GM19023 (cell line): ENCODE results near the gene PPEF1.

Source experiments
- ATAC-seq: cut with Tn5 transposase; IDR thresholded peaks from one replicate; pipeline ENCODE4 v1.9.1; 2021; ENCODE audit warnings: mild to moderate bottlenecking, moderate library complexity; ENCODE audit not compliant: unreplicated experiment

Gene PPEF1, protein sequence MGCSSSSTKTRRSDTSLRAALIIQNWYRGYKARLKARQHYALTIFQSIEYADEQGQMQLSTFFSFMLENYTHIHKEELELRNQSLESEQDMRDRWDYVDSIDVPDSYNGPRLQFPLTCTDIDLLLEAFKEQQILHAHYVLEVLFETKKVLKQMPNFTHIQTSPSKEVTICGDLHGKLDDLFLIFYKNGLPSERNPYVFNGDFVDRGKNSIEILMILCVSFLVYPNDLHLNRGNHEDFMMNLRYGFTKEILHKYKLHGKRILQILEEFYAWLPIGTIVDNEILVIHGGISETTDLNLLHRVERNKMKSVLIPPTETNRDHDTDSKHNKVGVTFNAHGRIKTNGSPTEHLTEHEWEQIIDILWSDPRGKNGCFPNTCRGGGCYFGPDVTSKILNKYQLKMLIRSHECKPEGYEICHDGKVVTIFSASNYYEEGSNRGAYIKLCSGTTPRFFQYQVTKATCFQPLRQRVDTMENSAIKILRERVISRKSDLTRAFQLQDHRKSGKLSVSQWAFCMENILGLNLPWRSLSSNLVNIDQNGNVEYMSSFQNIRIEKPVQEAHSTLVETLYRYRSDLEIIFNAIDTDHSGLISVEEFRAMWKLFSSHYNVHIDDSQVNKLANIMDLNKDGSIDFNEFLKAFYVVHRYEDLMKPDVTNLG

DNA sequence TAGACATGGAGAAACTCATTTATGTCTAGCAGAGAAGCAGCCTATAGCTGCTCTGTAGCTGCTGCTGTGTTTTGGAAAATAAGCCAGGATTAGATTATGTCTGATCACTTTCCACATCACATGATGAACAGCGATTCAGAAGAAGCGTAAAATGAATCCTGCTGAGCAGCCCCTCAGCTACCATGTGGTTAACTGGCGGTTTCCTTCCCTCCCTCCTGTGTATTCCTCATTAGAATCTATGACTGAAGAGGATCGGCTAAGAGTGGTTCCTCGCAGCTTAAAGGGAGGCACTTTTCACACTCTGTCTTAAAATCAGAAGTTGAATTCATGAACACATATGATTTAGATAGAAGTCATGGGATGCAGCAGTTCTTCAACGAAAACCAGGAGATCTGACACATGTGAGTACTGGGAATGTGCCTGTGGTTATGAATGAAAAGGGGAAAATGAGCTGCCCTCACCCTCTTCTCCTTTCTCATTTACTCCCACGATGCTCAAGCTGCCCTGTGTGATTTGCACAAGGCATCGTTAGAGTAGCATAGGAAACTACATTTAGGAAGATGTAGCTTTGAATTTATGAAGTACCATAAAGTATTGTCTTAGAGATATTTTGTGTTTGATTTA lies at the start of gene PPEF1:
PPEF1 (plus strand) TSS at position 220 of the 624 bp plus-strand sequence; CDS start at position 356, 136 bp downstream.
- ATAC-seq: no peak

DNA sequence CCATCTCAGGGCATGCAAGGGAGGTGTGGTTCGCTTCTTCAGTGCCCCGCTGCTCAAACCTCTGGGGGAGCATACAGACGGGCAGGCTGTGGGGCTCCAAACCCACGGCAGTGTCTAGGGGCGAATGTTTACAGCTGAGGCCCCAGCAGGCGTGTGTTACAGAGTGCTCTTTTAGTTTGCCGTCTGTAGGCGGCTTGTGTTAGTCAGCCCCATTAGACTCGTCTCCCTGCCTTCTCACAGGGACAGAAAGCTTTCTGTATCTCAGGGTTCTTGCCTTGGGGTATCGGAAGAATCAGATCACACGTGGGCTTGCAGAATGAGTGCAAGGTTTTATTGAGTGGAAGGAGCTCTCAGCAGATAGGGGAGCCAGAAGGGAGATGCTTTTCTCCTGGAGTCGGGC lies 46.2 kb upstream of the PPEF1 start:
- no peak for ATAC-seq

DNA sequence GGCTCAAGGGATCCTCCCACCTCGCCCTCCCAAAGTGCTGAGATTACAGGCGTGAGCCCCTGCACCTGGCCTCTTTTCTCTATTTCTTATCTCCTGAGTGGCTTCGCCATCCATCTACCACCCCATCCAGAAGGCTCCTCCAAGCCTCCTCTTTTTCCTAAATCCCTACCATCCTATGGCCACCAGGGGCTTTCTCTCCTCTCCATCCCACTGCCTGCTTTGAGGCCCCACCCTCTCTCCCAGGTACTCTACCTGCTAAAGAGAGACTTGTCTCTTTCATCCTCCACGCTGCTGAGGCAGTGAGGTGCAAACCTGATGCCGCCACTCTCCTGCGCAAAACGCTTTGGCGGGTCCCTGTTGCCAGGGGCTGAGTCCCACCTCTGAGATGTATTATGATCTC lies 42.5 kb upstream of the PPEF1 start:
- ATAC-seq: no peak

DNA sequence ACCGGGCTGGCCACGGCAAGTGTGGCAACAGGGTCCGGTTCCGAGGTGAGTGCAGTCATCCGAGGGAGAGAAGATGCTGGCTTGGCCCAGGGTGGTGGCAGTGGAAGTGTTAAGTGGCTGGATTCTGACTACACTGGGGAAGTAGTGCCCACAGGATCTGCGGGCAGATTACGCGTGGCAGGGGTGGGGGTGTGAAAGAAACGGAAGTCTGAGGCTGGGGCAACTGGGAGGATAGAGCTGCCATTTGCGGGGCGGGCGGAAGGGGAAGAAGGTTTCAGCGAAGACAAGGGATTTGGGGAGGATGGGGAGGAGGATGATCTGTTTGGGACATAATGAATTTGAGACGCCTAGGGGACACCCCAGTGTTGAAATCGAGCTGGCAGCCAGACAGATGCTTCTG lies 40.8 kb upstream of the PPEF1 start:
- no peak for ATAC-seq

DNA sequence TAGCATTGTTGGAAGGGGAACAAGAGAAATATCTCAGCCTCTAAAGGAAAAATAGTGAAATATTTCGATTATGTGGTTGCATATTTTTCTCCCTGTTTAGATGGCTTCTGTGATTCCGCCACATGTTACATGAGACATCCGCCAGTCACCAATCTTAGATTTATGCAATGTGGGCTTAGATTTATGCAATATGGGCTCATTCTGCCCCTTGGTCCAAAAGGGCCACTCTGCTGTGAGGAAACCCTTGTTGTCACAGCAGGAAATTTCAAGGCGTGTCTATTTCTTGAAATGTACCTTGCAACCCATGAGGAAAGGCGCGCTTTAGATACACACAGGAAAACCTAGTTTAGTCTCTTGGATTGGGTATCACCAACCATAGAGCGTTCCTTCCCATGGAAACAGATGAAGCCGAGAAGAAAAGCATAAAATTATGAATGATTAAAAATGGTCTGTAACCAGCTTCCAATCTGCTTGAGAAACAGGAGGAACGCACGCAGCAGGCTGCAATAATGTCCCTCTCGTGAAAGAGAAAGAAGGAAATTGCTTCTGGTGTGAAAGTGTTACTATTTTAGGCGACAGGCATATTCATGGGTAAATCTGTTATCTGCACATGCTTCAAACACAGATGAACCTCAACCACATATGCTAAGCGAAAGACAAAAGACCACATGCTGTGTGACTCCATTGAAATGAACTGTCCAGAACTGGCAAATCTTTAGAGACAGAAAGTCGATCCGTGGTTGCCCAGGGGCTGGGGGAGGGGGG lies 39.2 kb upstream of the PPEF1 start:
- no peak for ATAC-seq

DNA sequence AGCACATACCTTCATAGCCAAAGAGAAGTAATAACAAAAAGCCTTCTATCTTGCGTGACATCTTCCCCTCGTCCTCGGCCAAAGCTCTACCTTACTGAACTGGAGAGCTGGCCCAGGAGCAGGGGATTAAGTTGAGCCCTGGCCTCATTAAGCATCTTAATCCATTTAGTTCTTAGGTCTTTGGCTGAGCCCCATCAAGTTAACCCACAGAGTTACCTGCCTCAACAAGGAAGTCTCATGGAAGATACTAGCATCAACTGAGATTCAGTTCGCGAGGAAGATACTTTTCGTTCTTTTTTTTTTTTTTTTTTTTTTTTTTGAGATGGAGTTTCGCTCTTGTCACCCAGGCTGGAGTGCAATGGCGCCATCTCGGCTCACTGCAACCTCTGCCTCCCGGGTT lies 35.4 kb upstream of the PPEF1 start, which contains the start of gene RS1:
RS1 (minus strand) TSS at position 101 of the 400 bp plus-strand sequence; CDS start at position 61, 40 bp downstream.
- no peak for ATAC-seq

DNA sequence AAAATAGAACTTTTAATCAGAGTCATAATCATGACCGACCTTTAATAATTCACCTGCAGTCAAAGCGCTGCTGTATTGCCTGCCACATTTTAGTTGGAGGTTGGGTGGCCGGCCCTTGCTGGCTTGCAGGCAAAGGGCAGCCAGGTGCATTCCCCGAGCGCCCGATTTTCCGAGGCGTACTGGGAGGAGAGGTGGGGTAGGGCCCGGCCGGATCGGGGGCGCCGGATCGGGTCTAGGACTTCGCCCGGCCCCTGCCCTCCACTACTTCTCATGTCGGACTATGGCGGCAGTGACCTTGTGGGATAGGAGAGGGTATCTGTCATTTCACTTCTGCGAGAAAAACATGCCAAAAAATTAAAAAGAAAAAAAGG lies 33.0 kb upstream of the PPEF1 start:
- ATAC-seq: peak; percentile 37

DNA sequence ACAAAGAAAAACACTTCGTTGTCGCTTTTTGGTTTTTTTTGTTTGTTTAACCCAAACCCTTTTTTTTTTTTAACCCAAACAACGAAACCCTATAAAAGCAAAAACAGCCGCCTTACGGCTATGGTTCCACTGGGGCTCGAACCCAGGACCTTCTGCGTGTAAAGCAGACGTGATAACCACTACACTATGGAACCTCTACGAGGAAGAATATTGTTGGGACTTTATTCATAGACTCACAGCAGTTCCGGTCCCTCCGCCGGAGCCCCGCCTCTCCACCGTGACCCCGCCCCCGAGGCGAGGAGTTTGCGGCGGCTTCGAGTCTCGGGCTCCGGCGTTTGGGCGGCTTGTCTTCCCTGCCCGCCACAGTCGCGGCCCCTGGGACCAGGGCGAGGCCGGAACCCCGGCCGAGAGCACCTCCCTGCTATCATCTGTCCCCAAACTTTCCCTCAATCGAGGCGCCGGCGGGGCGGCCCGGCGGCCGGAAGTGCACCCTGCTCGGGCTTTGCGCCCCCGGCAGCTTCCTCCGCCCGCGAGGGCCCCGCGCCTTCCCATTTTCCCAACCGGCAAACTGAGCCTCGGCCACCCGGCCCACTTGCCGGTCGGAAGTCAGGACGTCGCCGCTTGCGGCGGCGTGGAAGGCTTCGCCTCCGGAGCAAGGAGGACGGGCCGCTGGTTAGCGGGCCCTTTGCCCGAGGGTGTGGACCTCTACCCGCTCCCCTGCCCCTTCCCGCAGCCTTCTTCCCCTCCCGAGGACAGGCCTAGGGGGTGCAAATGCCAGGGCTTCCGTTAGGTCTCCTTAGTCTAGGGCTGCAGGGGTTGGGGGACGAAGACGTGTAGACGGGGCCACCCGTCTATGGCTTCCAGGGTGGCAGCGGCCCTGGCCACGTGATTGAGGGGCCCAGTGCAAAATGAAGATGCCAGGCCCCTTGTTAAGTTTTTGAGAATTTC lies 32.4 kb upstream of the PPEF1 start:
- ATAC-seq: peak; percentile 73

DNA sequence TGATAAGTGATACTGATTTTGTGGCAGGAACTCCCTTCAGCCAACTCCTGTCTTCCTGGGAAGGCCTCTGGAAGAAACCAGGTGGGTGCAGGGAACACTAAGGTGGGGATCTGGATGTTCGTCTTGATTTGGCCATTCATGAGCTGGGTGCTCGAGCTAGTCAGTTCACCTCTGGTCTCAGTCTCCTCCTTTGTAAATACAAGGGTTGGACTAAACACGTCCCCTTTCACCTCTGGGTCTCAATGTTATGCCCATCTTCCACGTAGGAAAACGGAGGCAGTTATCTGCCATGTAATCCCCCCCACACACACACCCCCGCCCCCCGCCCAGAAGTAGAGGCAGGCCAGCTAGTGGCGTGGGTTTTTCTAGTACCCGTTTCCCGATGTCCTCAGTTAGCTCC lies 31.4 kb upstream of the PPEF1 start:
- ATAC-seq: no peak

DNA sequence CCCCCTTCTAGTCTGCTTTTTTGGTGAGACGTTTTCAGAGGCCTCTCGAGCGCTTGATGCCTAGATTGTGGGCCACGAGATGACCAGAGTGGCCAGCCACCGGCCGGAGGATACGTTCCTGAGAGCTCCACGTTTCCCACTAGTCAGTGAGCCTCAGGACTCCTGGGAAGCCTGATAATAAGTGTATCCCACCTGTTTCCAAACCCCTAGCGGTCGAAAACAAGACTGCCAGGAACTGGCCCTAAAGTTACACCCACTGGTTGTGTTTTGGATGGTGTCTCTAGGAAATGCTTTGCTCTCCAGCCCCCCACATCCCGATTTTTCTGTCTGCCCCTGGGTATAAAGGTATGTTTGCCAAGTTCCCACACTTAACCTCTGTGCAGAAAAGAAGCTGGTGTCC lies 31.0 kb upstream of the PPEF1 start:
- ATAC-seq: no peak

DNA sequence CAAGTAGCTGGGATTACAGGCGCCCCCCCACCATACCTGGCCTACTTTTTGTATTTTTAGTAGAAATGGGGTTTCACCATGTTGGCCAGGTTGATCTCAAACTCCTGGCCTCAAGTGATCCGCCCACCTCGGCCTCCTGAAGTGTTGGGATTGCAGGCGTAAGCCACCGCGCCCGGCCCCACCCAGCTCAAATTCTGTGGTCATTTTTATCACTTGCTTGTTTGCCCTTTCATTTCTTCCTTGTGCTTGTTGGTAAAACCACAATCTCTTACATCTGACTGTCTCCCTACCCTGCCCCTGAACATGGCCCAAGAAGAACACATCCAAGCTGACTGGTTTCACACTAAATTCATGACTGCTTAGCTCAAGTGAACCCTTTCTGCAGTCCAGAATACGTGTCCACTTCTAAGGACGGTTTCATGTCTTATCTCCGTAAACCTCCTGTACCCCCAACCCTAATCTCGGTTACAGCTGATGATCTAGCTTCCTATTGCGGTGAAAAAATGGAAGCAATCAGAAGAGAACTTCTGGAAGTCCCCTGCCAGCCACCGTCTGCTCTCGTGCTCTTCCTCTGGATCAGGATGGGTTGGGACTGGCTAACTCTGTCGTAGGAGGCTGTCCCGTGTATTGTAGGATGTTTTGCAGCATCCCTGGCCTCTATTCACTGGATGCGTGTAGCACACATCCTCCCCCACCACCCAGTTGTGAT lies 30.1 kb upstream of the PPEF1 start:
- no peak for ATAC-seq

DNA sequence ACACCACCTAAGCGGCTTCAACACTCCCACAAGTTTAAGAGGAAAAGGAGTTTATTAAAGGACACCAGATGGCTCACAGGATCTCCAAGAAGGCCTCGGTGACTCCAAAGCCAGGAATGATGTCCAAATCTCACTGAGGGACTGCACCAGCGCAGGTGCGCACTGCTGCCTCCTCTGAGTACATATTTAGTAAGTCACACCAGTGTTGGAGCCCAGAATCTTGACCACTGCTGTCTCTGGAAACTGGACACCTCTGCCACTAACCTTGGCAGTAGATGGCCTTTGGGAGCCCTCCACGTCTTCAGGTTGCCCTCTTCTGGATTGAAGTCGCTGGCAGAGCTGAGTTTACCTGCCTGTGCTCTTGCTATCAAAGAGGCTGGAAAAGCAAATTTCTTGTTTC lies 25.4 kb upstream of the PPEF1 start:
- ATAC-seq: no peak

DNA sequence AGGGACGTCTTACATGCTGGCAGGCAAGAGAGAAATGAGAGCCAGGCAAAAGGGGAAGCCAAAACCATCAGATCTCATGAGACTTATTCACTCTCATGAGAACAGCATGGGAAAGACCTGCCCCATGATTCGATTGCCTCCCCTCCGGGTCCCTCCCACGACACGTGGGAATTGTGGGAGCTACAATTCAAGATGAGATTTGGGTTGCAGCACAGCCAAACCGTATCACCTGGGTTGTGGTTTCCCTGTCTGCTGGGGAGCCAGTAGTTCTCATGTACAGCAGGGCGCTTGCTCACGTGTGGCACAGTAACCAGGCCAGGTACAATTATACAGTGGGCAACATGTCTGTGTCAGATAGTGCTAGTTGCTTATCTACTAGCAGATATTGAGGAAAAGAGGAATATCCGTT lies 24.5 kb upstream of the PPEF1 start:
- ATAC-seq: no peak

DNA sequence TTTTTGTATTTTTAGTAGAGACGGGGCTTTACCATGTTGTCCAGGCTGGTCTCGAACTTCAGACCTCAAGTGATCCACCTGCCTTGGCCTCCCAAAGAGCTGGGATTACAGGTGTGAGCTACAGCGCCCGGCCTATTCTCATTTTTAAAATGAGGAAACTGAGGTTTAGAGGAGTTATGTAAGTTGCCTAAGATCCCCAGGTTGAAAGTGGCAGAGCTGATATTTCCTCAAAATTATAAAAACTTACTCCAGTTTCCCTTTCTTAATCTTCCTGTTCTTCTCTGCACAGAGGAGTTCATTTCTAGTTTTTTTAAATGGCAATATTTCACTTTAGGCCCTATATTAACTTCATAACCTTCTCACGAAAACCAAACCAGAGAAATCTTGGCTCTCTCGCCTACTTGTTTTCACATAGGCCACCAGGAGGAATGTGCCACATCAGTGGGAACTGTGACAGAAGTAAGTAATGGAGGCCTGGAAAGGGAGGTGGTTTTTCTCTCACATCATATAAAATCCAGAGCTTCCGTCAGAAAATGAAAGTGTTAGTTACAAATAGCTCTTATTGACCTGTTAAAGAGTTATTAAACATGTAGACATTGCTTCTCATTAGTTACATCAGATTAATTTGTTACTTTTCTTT lies 19.5 kb upstream of the PPEF1 start:
- no peak for ATAC-seq

DNA sequence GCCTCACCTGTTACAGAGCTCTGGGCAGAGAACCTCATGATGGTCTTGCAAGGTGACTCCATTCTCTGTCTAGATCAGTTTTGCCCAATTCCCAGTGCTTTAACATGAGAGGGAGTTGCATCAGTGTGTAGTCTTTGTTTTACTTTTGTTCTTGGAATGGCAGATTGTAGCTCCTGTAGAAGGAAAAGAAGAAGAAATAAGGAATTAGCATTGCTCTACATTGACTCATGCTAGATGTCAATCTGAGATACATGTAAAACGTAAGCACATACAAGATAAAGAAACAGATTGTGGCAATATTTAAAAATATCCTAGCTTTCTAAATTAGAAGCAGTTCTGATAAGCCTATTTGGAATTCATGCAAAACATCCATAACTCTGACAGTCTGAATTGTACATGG lies 16.0 kb upstream of the PPEF1 start:
- no peak for ATAC-seq

DNA sequence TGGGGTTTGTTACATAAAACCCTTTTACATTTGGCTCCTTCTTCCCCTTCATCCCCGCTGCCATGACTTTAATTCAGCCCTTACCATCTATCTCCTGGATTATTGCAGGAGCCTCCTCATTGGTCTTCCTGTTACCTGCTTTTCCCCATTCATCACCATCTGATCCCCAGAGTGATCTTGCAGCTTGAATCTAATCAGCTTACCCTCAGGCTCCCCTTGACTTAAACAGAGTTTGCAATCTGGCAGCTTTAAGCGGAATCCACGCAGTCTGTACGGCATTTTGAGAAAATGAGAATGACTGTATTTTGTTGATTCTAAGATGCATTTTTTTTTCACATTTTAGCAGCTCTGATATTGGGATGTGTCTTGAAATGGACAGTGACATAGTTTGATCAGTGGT lies 14.9 kb upstream of the PPEF1 start:
- no peak for ATAC-seq

DNA sequence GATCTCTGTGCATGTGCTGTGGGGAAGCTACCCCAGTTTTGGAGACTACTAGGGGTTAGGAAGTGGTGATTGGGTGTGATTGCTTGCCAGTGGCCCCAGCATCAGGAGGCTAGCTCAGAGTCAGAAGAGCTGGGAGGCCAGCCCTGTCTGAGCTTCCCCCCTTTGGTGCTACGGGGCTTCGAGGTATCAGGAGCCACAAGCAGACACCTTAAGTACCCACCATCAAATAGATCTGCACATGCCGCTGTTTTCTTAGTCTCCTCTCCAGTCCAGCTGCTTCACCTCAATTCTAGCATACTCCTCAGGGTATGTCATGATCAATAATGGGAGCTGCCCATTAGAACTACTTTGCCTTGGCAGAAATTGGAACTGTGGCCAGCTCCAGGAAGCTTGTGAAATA lies 10.8 kb upstream of the PPEF1 start:
- ATAC-seq: no peak

DNA sequence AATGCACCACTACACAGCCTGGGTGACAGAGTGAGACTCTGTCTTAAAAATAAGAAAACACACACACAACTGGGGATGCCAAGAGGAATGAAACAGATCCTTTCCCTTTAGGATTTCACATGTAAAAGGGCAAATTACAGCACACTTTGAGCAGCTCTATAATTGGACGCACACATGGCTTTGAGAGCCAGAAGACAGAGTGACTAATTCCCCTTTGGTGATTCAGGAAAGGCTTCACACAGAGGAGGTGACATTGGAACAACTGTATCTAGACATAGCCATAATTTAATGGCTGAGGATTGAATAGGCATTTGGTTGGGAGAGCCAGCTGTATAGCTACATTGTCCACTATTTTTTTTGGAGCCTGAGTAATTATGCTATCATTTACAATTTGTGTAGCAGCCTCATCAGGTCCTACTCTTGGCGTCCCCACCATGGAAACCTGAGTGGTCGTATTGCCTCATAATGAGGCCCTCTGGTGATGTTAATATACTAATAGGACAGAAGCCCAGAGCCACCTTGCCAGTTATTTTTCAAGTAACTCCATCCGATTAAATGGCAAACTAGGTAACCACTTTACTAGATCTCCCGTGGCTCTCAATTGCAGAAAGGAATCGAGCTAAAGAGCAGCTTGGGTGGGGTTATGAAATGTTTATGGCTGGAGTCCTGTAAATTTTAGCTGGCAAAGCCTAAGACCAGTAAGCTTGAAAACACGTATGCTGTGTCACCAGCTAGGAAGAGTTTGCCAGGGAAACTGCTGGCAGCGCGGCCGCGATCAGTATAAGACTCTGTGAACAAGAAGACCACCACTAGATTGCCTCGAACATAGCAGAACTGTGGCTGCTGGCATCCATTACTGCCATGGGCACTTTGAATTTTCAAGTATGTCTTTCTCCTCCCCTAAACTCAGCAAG lies 8.5 kb upstream of the PPEF1 start:
- ATAC-seq: no peak
